H1 (cell line): ENCODE measurements around the gene TAPT1. TPM values are rescaled to one million over a fixed set of nuclear protein-coding genes. Genes with fewer than 3 reads are reported as not detected.

Source experiments
- CTCF ChIA-PET: fragments of 300-600 bp; sonication (Branson Sonifier 250); formaldehyde crosslinking; loops from one replicate; lab custom pipeline; 2021; ENCODE audit not compliant: partially characterized antibody; lab: Charles Lee
- POLR2A ChIA-PET: fragments of 300-600 bp; sonication (Branson Sonifier 250); formaldehyde crosslinking; loops from one replicate; lab custom pipeline; 2021; ENCODE audit warnings: inconsistent platforms; ENCODE audit not compliant: partially characterized antibody; lab: Charles Lee
- DNase-seq, 2 experiments: peaks; one replicate each; pipeline versions ENCODE4 v3.0.0 to v3.0.0-alpha.2; 2010 to 2022; ENCODE audit warnings: low spot score in 2 of 2, low read depth in 1 of 2, mixed read lengths in 1 of 2
- FAIRE-seq: peaks from 2 replicates; lab custom pipeline; 2011; peaks lifted over from hg19 to GRCh38; lab: Jason Lieb, UNC
- H2AFZ ChIP-seq: 2 replicates; pipeline ENCODE4 v1.8.1; 2012; ENCODE audit warnings: low read length, inconsistent platforms
- H2AK5ac ChIP-seq: 2 replicates; pipeline ENCODE4 v1.6.1; 2013; ENCODE audit warnings: low read depth, low read length
- H2BK120ac ChIP-seq: replicated peaks from 2 replicates; pipeline ENCODE3; 2013; ENCODE audit warnings: low read depth, low read length, inconsistent platforms
- H2BK12ac ChIP-seq: 2 replicates; pipeline ENCODE4 v1.6.1; 2013; ENCODE audit warnings: low read depth, low read length
- H2BK15ac ChIP-seq: 2 replicates; pipeline ENCODE4 v1.6.1; 2013; ENCODE audit warnings: low read length
- H2BK20ac ChIP-seq: 2 replicates; pipeline ENCODE4 v1.6.1; 2013; ENCODE audit warnings: low read length
- H2BK5ac ChIP-seq: 2 replicates; pipeline ENCODE4 v1.6.1; 2013; ENCODE audit warnings: low read depth, low read length
- H3K14ac ChIP-seq: 2 replicates; pipeline ENCODE4 v1.6.1; 2013; ENCODE audit warnings: inconsistent platforms; ENCODE audit not compliant: insufficient read length
- H3K18ac ChIP-seq: 2 replicates; pipeline ENCODE4 v1.6.1; 2013; ENCODE audit warnings: low read length; ENCODE audit errors: extremely low read depth
- H3K23ac ChIP-seq: 2 replicates; pipeline ENCODE4 v1.6.1; 2013; ENCODE audit warnings: inconsistent platforms; ENCODE audit not compliant: insufficient read length
- H3K23me2 ChIP-seq: 2 replicates; pipeline ENCODE4 v1.6.1; 2013; ENCODE audit warnings: low read depth, low read length
- H3K27ac ChIP-seq: 2 replicates; pipeline ENCODE4 v1.6.1; 2011; ENCODE audit warnings: low read depth, low read length, inconsistent platforms
- H3K27me3 ChIP-seq, 4 experiments: replicated peaks in 1 of 4; 1 replicate in 1 of 4; 2 replicates in 3 of 4; pipeline versions ENCODE4 v1.6.1 to v1.8.1; 2011 to 2013; ENCODE audit warnings: low read length in 3 of 4, mild to moderate bottlenecking in 3 of 4, inconsistent platforms in 2 of 4, mixed read lengths in 2 of 4, moderate library complexity in 1 of 4; ENCODE audit not compliant: control insufficient read depth in 3 of 4, insufficient read depth in 3 of 4; ENCODE audit errors: extremely low read depth in 1 of 4
- H3K36me3 ChIP-seq, 4 experiments: 2 replicates each; pipeline versions ENCODE4 v1.6.1 to v1.8.1; 2011 to 2013; ENCODE audit warnings: mild to moderate bottlenecking in 4 of 4, low read length in 3 of 4, moderate library complexity in 2 of 4, control low read depth in 1 of 4, inconsistent platforms in 1 of 4; ENCODE audit not compliant: insufficient read depth in 4 of 4, control insufficient read depth in 2 of 4
- H3K4ac ChIP-seq: replicated peaks from 2 replicates; pipeline ENCODE3; 2013; ENCODE audit warnings: low read length, low read depth, mixed read lengths, inconsistent platforms; ENCODE audit not compliant: insufficient read length
- H3K4me1 ChIP-seq, 4 experiments: replicated peaks in 1 of 4; 1 replicate in 1 of 4; 2 replicates in 3 of 4; pipeline versions ENCODE4 v1.6.1 to v1.8.1; 2011 to 2013; ENCODE audit warnings: low read length in 3 of 4, inconsistent platforms in 2 of 4, mixed read lengths in 1 of 4; ENCODE audit not compliant: insufficient read depth in 4 of 4, control insufficient read depth in 3 of 4
- H3K4me2 ChIP-seq, 2 experiments: 2 replicates each; pipeline versions ENCODE4 v1.6.1 to v1.8.1; 2011 to 2013; ENCODE audit warnings: low read depth in 2 of 2, low read length in 2 of 2, control low read depth in 1 of 2, inconsistent platforms in 1 of 2, mild to moderate bottlenecking in 1 of 2; ENCODE audit not compliant: insufficient read depth in 1 of 2
- H3K4me3 ChIP-seq, 4 experiments: fragments of 200-600, 300-600 bp in 1 of 4; sonication (generic), shearing (Covaris generic), sonication (Bioruptor Twin) in 1 of 4; 2 replicates each; pipeline versions ENCODE4 v1.5.1 to v1.8.1; 2011 to 2016; ENCODE audit warnings: low read length in 4 of 4, low read depth in 3 of 4, control low read depth in 2 of 4, inconsistent platforms in 2 of 4, mild to moderate bottlenecking in 2 of 4, mixed read lengths in 1 of 4, moderate library complexity in 1 of 4; ENCODE audit not compliant: insufficient read depth in 2 of 4; ENCODE audit errors: extremely low read depth in 1 of 4
- H3K56ac ChIP-seq: replicated peaks from 2 replicates; pipeline ENCODE3; 2013; ENCODE audit warnings: low read depth, mild to moderate bottlenecking, mixed read lengths, low read length, inconsistent platforms; ENCODE audit not compliant: insufficient read length
- H3K79me1 ChIP-seq: 2 replicates; pipeline ENCODE4 v1.6.1; 2013; ENCODE audit warnings: low read depth, low read length, control low read depth
- H3K79me2 ChIP-seq, 2 experiments: 2 replicates each; pipeline versions ENCODE4 v1.6.1 to v1.8.1; 2012 to 2013; ENCODE audit warnings: low read length in 2 of 2, mild to moderate bottlenecking in 2 of 2, inconsistent platforms in 1 of 2; ENCODE audit not compliant: insufficient read depth in 2 of 2, control insufficient read depth in 1 of 2
- H3K9ac ChIP-seq, 4 experiments: replicated peaks in 1 of 4; 1 replicate in 1 of 4; 2 replicates in 3 of 4; pipeline versions ENCODE4 v1.6.1 to v1.8.1; 2011 to 2013; ENCODE audit warnings: low read depth in 3 of 4, low read length in 3 of 4, control low read depth in 2 of 4, mild to moderate bottlenecking in 2 of 4, moderate library complexity in 2 of 4, inconsistent platforms in 1 of 4; ENCODE audit errors: extremely low read depth in 1 of 4
- H3K9me3 ChIP-seq, 2 experiments: 2 replicates each; pipeline versions ENCODE4 v1.6.1 to v1.8.1; 2012 to 2013; ENCODE audit warnings: mild to moderate bottlenecking in 2 of 2, moderate library complexity in 2 of 2, control low read depth in 1 of 2, inconsistent platforms in 1 of 2, low read depth in 1 of 2, low read length in 1 of 2, mixed read lengths in 1 of 2; ENCODE audit not compliant: insufficient read depth in 2 of 2
- H4K20me1 ChIP-seq, 2 experiments: replicated peaks in 1 of 2; 2 replicates each; pipeline versions ENCODE3 to v1.8.1; 2011 to 2013; ENCODE audit warnings: inconsistent platforms in 2 of 2, low read length in 2 of 2, mild to moderate bottlenecking in 1 of 2; ENCODE audit not compliant: insufficient read depth in 2 of 2, control insufficient read depth in 1 of 2
- H4K5ac ChIP-seq: 2 replicates; pipeline ENCODE4 v1.6.1; 2013; ENCODE audit warnings: low read length, low read depth, mixed read lengths, inconsistent platforms; ENCODE audit not compliant: insufficient read length
- H4K8ac ChIP-seq: 2 replicates; pipeline ENCODE4 v1.8.0; 2013; ENCODE audit warnings: mild to moderate bottlenecking, moderate library complexity, low read length, inconsistent platforms; ENCODE audit not compliant: insufficient read depth; ENCODE audit errors: extremely low read depth
- H4K91ac ChIP-seq: replicated peaks from 2 replicates; pipeline ENCODE3; 2013; ENCODE audit warnings: low read length, mixed read lengths, inconsistent platforms; ENCODE audit not compliant: insufficient read length
- CREB1 ChIP-seq: IDR thresholded peaks from 2 replicates; pipeline ENCODE4 v1.6.1; 2012; ENCODE audit warnings: inconsistent platforms
- EZH2 ChIP-seq: fragments of 200-600 bp; sonication (generic); IDR thresholded peaks from 2 replicates; pipeline ENCODE4 v1.7.1; 2012; ENCODE audit warnings: low read depth, mild to moderate bottlenecking, moderate library complexity, low read length, inconsistent platforms; ENCODE audit not compliant: severe bottlenecking
- GTF2F1 ChIP-seq: IDR thresholded peaks from 2 replicates; pipeline ENCODE4 v1.6.1; 2012; ENCODE audit warnings: low read depth, low read length, improper control_type of control experiment, borderline replicate concordance
- JUN ChIP-seq: IDR thresholded peaks from 2 replicates; pipeline ENCODE4 v1.6.1; 2011; ENCODE audit warnings: low read depth, mild to moderate bottlenecking, improper control_type of control experiment, low read length
- NANOG ChIP-seq: IDR thresholded peaks from 2 replicates; pipeline ENCODE4 v1.6.1; 2011; ENCODE audit warnings: low read length, low read depth, mild to moderate bottlenecking, inconsistent platforms; ENCODE audit not compliant: insufficient read depth, poor library complexity, severe bottlenecking
- POU5F1 ChIP-seq: IDR thresholded peaks from 2 replicates; pipeline ENCODE4 v1.6.1; 2011; ENCODE audit warnings: low read depth, mild to moderate bottlenecking, low read length, moderate library complexity
- RNF2 ChIP-seq: fragments of 200-900, 300-1000 bp; sonication (generic); IDR thresholded peaks from 2 replicates; pipeline ENCODE4 v1.7.1; 2016; ENCODE audit warnings: borderline replicate concordance, low read depth, mild to moderate bottlenecking, antibody characterized with exemption, low read length; ENCODE audit not compliant: poor library complexity, severe bottlenecking; ENCODE audit errors: missing control alignments
- RXRA ChIP-seq: IDR thresholded peaks from 2 replicates; pipeline ENCODE4 v1.6.1; 2011; ENCODE audit warnings: low read depth, mild to moderate bottlenecking, low read length, moderate library complexity; ENCODE audit not compliant: insufficient read depth
- SAP30 ChIP-seq: fragments of 300-600 bp; sonication (generic); IDR thresholded peaks from 2 replicates; pipeline ENCODE4 v1.7.1; 2012; ENCODE audit warnings: low read length, moderate library complexity, mild to moderate bottlenecking, inconsistent platforms; ENCODE audit not compliant: insufficient read depth, insufficient replicate concordance
- SP1 ChIP-seq: IDR thresholded peaks from 2 replicates; pipeline ENCODE4 v1.6.1; 2011; ENCODE audit warnings: low read depth, low read length
- SP4 ChIP-seq: IDR thresholded peaks from 2 replicates; pipeline ENCODE4 v1.6.1; 2012; ENCODE audit warnings: low read length, inconsistent platforms
- SUZ12 ChIP-seq: fragments of 200-600 bp; sonication (generic); IDR thresholded peaks from 2 replicates; pipeline ENCODE4 v1.6.1; 2012; ENCODE audit warnings: mild to moderate bottlenecking, inconsistent platforms, low read length, moderate library complexity, mixed read lengths
- WGBS, 2 experiments: shearing (Covaris generic) in 1 of 2; methylation state at CpG; one replicate each; pipeline versions ENCODE4 v1.1.6 to v1.1.7; 2013 to 2015; ENCODE audit warnings: low lambda C conversion rate in 2 of 2, mixed read lengths in 2 of 2, inconsistent platforms in 1 of 2, low coverage in 1 of 2, missing lambda C conversion rate in 1 of 2; ENCODE audit not compliant: insufficient replicate concordance in 2 of 2, insufficient coverage in 1 of 2, insufficient read length in 1 of 2; ENCODE audit errors: extremely low coverage in 1 of 2, missing lambda C conversion rate in 1 of 2; 5-methylcytosine and 5-hydroxymethylcytosine counted together
- polyA plus RNA-seq, 7 experiments: library from polyadenylated mRNA; depleted of rRNA in 3 of 7; stranded (reverse) in 5 of 7; unstranded in 2 of 7; fragments of >200 nt in 5 of 7; fragments of 200-250 nt in 2 of 7; gene quantifications; 1 replicate in 5 of 7; 2 replicates in 1 of 7; 4 replicates in 1 of 7; pipeline versions ENCODE4 v1.2.1 to v1.2.3, GENCODE V29; 2011 to 2013; ENCODE audit warnings: missing spikeins in 2 of 7, mixed read lengths in 2 of 7
- total RNA-seq: library from RNA; stranded (reverse); fragmentation: NEBNext Ultra II Directional; extraction: Animal tissue kit (Norgen Biotek cat#: 25700); gene quantifications from 2 replicates; pipeline ENCODE4 v1.2.1, GENCODE V29; 2021
- TF ChIP-seq, protein P1 (sequence below): IDR thresholded peaks from 2 replicates; pipeline ENCODE4 v1.6.1; 2011; ENCODE audit warnings: low read length, improper control_type of control experiment

TAPT1 gene
- total and polyA plus RNA-seq, 2 of the 8 experiments (the other 6 are each of a cell fraction or from before 2014, with no cell fraction given): 4.2 to 15.3 TPM

DNA sequence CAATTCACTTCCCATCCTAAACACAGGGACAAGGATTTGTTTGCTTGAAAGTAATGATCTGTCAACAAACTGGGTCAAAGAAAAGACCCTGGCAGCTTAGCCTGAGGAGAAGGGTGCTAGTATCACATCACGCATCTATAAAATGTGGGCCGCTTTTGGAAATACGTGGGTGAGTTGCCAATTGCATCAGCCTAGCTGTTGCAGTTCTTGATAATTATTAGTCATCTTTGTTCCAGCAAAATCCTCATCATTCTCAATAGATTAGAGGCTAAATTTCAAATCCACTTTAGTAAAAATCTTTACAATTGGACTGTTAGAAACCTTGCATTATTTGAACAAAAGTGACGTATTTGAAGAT, 33.6 kb upstream of the TAPT1 start:
- Histone ChIP-seq H2BK120ac (no peak overlapping the region), H2AFZ (no peak overlapping the region), H4K5ac (no peak overlapping the region), H3K9ac (no peak overlapping the region), H2BK12ac (no peak overlapping the region), H3K14ac (no peak overlapping the region), H3K18ac (no peak overlapping the region), H3K27ac (no peak overlapping the region), H3K4me2 (no peak overlapping the region), H3K79me2 (no peaks in the 10 kb centered on the region), H3K79me1 (no peaks in the 10 kb centered on the region), H3K27me3 (peaks cover 0 to 1% (median 0%) of the 10 kb centered on the region in 4 experiments; a peak in 1 of 7 replicates), H3K36me3 (peaks cover 0 to 3% (median 0%) of the 10 kb centered on the region in 4 experiments; a peak in 1 of 8 replicates), H3K56ac (no peak overlapping the region), H2BK20ac (no peak overlapping the region), H2BK5ac (no peak overlapping the region), H4K8ac (no peak overlapping the region), H3K23me2 (no peaks in the 10 kb centered on the region), H3K4me1 (no peaks in the 10 kb centered on the region), H4K91ac (no peak overlapping the region), H3K23ac (no peak overlapping the region), H2AK5ac (no peak overlapping the region), H4K20me1 (no peaks in the 10 kb centered on the region), H3K4ac (no peak overlapping the region), H3K9me3 (no peaks in the 10 kb centered on the region), H2BK15ac (no peak overlapping the region), H3K4me3 (no peak overlapping the region)
- DNase-seq: no peak
- no peak for FAIRE-seq
- POLR2A ChIA-PET: no interaction called here
- WGBS, 2 experiments: 93% methylated on average over 4 of the region's 4 CpGs; no CpG with 5 or more reads in 1 of the 2 experiments
- CTCF ChIA-PET: interaction anchor here (0.5 kb wide), 1 partner anchor 511 kb away, joined by 3 read pairs; no protein-coding TSS in a partner anchor
- TF ChIP-seq SUZ12 (no peak), SP4 (no peak), NANOG (no peak), POU5F1 (no peak), RNF2 (no peak), EZH2 (no peak), GTF2F1 (no peak), SAP30 (no peak), SP1 (no peak), JUN (no peak), CREB1 (no peak), RXRA (no peak)
- TF ChIP-seq, protein P1, sequence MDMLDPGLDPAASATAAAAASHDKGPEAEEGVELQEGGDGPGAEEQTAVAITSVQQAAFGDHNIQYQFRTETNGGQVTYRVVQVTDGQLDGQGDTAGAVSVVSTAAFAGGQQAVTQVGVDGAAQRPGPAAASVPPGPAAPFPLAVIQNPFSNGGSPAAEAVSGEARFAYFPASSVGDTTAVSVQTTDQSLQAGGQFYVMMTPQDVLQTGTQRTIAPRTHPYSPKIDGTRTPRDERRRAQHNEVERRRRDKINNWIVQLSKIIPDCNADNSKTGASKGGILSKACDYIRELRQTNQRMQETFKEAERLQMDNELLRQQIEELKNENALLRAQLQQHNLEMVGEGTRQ: no peak
